Neuronal stem cell (in vitro differentiated cells): Measurements from ENCODE around the gene PTDSS2.

Experiments
- DNase-seq: peaks from one replicate; pipeline ENCODE4 v3.0.0-alpha.2; 2013; ENCODE audit warnings: low spot score
- H2AFZ ChIP-seq: one replicate; pipeline ENCODE4 v1.6.1; 2013; ENCODE audit warnings: mild to moderate bottlenecking, low read length, inconsistent platforms
- H2AK5ac ChIP-seq: 2 replicates; pipeline ENCODE4 v1.6.1; 2013; ENCODE audit warnings: low read depth, mild to moderate bottlenecking, inconsistent platforms, low read length, moderate library complexity, mixed read lengths
- H2BK120ac ChIP-seq: 2 replicates; pipeline ENCODE4 v1.6.1; 2013; ENCODE audit warnings: low read depth, mild to moderate bottlenecking, inconsistent platforms, low read length, moderate library complexity, mixed read lengths
- H2BK12ac ChIP-seq: one replicate; pipeline ENCODE4 v1.6.1; 2013; ENCODE audit warnings: low read length, inconsistent platforms
- H2BK15ac ChIP-seq: 2 replicates; pipeline ENCODE4 v1.6.1; 2013; ENCODE audit warnings: mild to moderate bottlenecking, low read length, inconsistent platforms, mixed read lengths
- H2BK5ac ChIP-seq: one replicate; pipeline ENCODE4 v1.6.1; 2013; ENCODE audit warnings: inconsistent platforms, mild to moderate bottlenecking, low read length, moderate library complexity
- H3K14ac ChIP-seq: one replicate; pipeline ENCODE4 v1.6.1; 2013; ENCODE audit warnings: low read length, inconsistent platforms
- H3K18ac ChIP-seq: 2 replicates; pipeline ENCODE4 v1.6.1; 2013; ENCODE audit warnings: low read length, inconsistent platforms
- H3K23ac ChIP-seq: 2 replicates; pipeline ENCODE4 v1.6.1; 2013; ENCODE audit warnings: low read depth, mild to moderate bottlenecking, mixed read lengths, low read length, inconsistent platforms; ENCODE audit not compliant: poor library complexity
- H3K27ac ChIP-seq: replicated peaks from 3 replicates; pipeline ENCODE4 v1.5.1; 2013; ENCODE audit warnings: low read length, inconsistent platforms
- H3K27me3 ChIP-seq, 3 experiments: 2 replicates each; pipeline ENCODE4 v1.6.1; 2013; ENCODE audit warnings: low read length in 3 of 3, mild to moderate bottlenecking in 2 of 3, inconsistent platforms in 1 of 3, low read depth in 1 of 3, mixed read lengths in 1 of 3, moderate library complexity in 1 of 3; ENCODE audit not compliant: control insufficient read depth in 3 of 3, insufficient read depth in 3 of 3
- H3K36me3 ChIP-seq, 2 donors: replicated peaks in 1 of 2; 2 replicates each; pipeline ENCODE4 v1.6.1; 2013; ENCODE audit warnings: low read length in 2 of 2; ENCODE audit not compliant: control insufficient read depth in 2 of 2, insufficient read depth in 2 of 2
- H3K4ac ChIP-seq: 2 replicates; pipeline ENCODE4 v1.6.1; 2013; ENCODE audit warnings: inconsistent platforms, mild to moderate bottlenecking, low read length, moderate library complexity
- H3K4me1 ChIP-seq, 2 donors: 1 replicate in 1 of 2; 2 replicates in 1 of 2; pipeline ENCODE4 v1.6.1; 2013; ENCODE audit warnings: low read length in 2 of 2, low read depth in 1 of 2; ENCODE audit not compliant: control insufficient read depth in 2 of 2, insufficient read depth in 1 of 2
- H3K4me2 ChIP-seq: one replicate; pipeline ENCODE4 v1.6.1; 2013; ENCODE audit warnings: mild to moderate bottlenecking, low read length, inconsistent platforms; ENCODE audit not compliant: insufficient read depth, poor library complexity, severe bottlenecking
- H3K4me3 ChIP-seq, 2 donors: 2 replicates each; pipeline ENCODE4 v1.5.1; 2013; ENCODE audit warnings: low read length in 2 of 2, mild to moderate bottlenecking in 2 of 2, inconsistent platforms in 1 of 2, moderate library complexity in 1 of 2
- H3K79me1 ChIP-seq: one replicate; pipeline ENCODE4 v1.6.1; 2013; ENCODE audit warnings: low read depth, mild to moderate bottlenecking, inconsistent platforms, low read length, moderate library complexity
- H3K9ac ChIP-seq: one replicate; pipeline ENCODE4 v1.6.1; 2013; ENCODE audit warnings: mild to moderate bottlenecking, low read depth, low read length, inconsistent platforms; ENCODE audit not compliant: poor library complexity
- H3K9me3 ChIP-seq, 2 donors: replicated peaks in 1 of 2; 2 replicates each; pipeline versions ENCODE3 to v1.6.1; 2013; ENCODE audit warnings: low read length in 2 of 2, mild to moderate bottlenecking in 2 of 2, inconsistent platforms in 1 of 2, low read depth in 1 of 2, mixed read lengths in 1 of 2, moderate library complexity in 1 of 2; ENCODE audit not compliant: control insufficient read depth in 2 of 2, insufficient read depth in 1 of 2
- H4K8ac ChIP-seq: one replicate; pipeline ENCODE4 v1.6.1; 2013; ENCODE audit warnings: low read depth, mild to moderate bottlenecking, inconsistent platforms, low read length, moderate library complexity
- H4K91ac ChIP-seq: one replicate; pipeline ENCODE4 v1.6.1; 2013; ENCODE audit warnings: low read length, low read depth, mild to moderate bottlenecking, inconsistent platforms; ENCODE audit not compliant: poor library complexity
- WGBS, 2 donors: extraction: QIAGEN DNeasy Blood & Tissue Kit; methylation state at CpG; one replicate each; pipeline ENCODE4 v1.1.7; 2013; ENCODE audit warnings: missing lambda C conversion rate in 2 of 2, mixed read lengths in 1 of 2; ENCODE audit not compliant: insufficient read length in 2 of 2, insufficient replicate concordance in 1 of 2; ENCODE audit errors: extremely low coverage in 2 of 2; 5-methylcytosine and 5-hydroxymethylcytosine counted together

The PTDSS2 gene

GRCh38 chr11:504994-505344 lies 54.9 kb downstream of the PTDSS2 start:
- Histone ChIP-seq H3K4me2 (no peak overlapping the region), H2AK5ac (no peak overlapping the region), H3K23ac (no peak overlapping the region), H3K27ac (no peak overlapping the region), H3K79me1 (peaks cover 19% of the 10 kb centered on the region), H3K14ac (no peak overlapping the region), H3K18ac (no peak overlapping the region), H3K9me3 (no peaks in the 10 kb centered on the region), H2BK5ac (no peak overlapping the region), H2BK12ac (no peak overlapping the region), H3K36me3 (peaks cover 23 to 47% of the 10 kb centered on the region in 2 donors), H3K27me3 (no peaks in the 10 kb centered on the region), H2AFZ (no peak overlapping the region), H4K91ac (no peak overlapping the region), H3K9ac (no peak overlapping the region), H2BK120ac (no peak overlapping the region), H3K4me3 (no peak overlapping the region), H3K4me1 (peaks cover 6 to 13% of the 10 kb centered on the region in 2 donors), H2BK15ac (no peak overlapping the region), H4K8ac (no peak overlapping the region), H3K4ac (no peak overlapping the region)
- DNase-seq = no peak
- WGBS, 2 donors = 100% methylated on average over 2 of the region's 7 CpGs; no CpG with 5 or more reads in 1 of the 2 donors

- no CpG with 5 or more reads among the region's 71 CpGs for WGBS, 2 donors
- Histone ChIP-seq H2BK15ac (no peak overlapping the region), H3K4me1 (peaks cover 6 to 13% of the 10 kb centered on the region in 2 donors), H3K18ac (peak overlapping the region; percentile 100), H3K9me3 (no peaks in the 10 kb centered on the region), H2BK120ac (no peak overlapping the region), H3K4me2 (peak overlapping the region; percentile 93), H3K27ac (peak overlapping the region; percentile 93), H2AK5ac (peak overlapping the region; percentile 53), H2BK5ac (peak overlapping the region; percentile 93), H3K36me3 (peaks cover 14 to 42% of the 10 kb centered on the region in 2 donors), H3K79me1 (peaks cover 19% of the 10 kb centered on the region), H3K27me3 (no peaks in the 10 kb centered on the region), H4K8ac (no peak overlapping the region), H2AFZ (peak overlapping the region; percentile 97), H3K14ac (no peak overlapping the region), H3K4me3 (peak overlapping the region; percentile 93 to 95), H3K9ac (peak overlapping the region; percentile 100), H4K91ac (no peak overlapping the region), H3K23ac (peak overlapping the region; percentile 98), H3K4ac (peak overlapping the region; percentile 66), H2BK12ac (no peak overlapping the region)
- DNase-seq = no peak
Observed at GRCh38 chr11:506238-506994, 56.3 kb downstream of the PTDSS2 start.

- DNase-seq = peak; percentile 96
- Histone ChIP-seq H3K9ac (peak within 1 kb of the TSS; percentile 100), H3K23ac (peak within 1 kb of the TSS; percentile 98), H3K27me3 (no peaks in the 10 kb centered on the region), H2BK12ac (peak within 1 kb of the TSS; percentile 94), H4K91ac (no peak within 1 kb of the TSS), H3K14ac (peak within 1 kb of the TSS; percentile 99), H3K9me3 (no peaks in the 10 kb centered on the region), H3K4me1 (peaks cover 6 to 13% of the 10 kb centered on the region in 2 donors), H4K8ac (peak within 1 kb of the TSS; percentile 100), H3K4me3 (peak within 1 kb of the TSS; percentile 93 to 95), H3K36me3 (peaks cover 10 to 38% of the 10 kb centered on the region in 2 donors), H3K18ac (peak within 1 kb of the TSS; percentile 100), H2BK15ac (no peak within 1 kb of the TSS), H3K4me2 (peak within 1 kb of the TSS; percentile 94), H3K4ac (peak within 1 kb of the TSS; percentile 89), H3K27ac (peak within 1 kb of the TSS; percentile 93), H2BK120ac (no peak within 1 kb of the TSS), H3K79me1 (peaks cover 12% of the 10 kb centered on the region), H2BK5ac (peak within 1 kb of the TSS; percentile 93), H2AFZ (peak within 1 kb of the TSS; percentile 97), H2AK5ac (peak within 1 kb of the TSS; percentile 92)
- WGBS, 2 donors = no CpG with 5 or more reads among the region's 93 CpGs
Observed at GRCh38 chr11:506995-507726, 57.1 kb downstream of the PTDSS2 start, which contains the start of gene RNH1. TSS of gene RNH1 (minus strand) at chr11:507242. CDS start at chr11:502162, 5,080 bp downstream.
